HG02588 (cell line): Measurements from ENCODE around the gene TAF4.

Experiments used
- ATAC-seq: cut with Tn5 transposase; IDR thresholded peaks from one replicate; pipeline ENCODE4 v1.9.1; 2021; ENCODE audit warnings: mild to moderate bottlenecking, moderate library complexity; ENCODE audit not compliant: unreplicated experiment

The TAF4 gene

DNA sequence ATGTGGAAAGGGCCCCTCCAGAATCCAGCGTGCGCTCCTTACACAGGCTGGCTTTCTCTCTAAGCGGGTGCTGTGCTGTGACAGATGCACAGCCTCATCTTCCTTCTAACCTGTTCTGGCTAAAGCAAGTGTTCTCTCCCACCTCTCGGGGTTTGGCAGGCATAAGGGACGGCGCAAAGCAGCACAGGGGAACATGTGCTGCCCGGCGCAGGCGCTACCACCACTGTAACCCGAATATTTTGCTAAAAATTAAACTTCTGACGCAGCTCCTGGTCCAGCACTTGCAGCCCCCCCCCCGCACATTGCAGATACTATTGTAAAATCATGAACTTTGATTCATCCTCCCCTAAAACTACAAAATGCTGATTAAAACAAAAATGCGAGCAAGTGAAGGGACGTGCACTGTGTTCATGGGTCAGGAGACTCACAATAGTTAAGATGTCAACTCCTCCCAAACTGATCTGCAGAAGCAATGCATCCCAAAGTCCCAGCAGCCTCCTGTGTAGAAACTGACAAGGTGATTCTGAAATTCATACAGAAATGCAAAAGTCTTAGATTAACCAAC is 43.0 kb downstream of the TAF4 start:
- ATAC-seq, result no peak

DNA sequence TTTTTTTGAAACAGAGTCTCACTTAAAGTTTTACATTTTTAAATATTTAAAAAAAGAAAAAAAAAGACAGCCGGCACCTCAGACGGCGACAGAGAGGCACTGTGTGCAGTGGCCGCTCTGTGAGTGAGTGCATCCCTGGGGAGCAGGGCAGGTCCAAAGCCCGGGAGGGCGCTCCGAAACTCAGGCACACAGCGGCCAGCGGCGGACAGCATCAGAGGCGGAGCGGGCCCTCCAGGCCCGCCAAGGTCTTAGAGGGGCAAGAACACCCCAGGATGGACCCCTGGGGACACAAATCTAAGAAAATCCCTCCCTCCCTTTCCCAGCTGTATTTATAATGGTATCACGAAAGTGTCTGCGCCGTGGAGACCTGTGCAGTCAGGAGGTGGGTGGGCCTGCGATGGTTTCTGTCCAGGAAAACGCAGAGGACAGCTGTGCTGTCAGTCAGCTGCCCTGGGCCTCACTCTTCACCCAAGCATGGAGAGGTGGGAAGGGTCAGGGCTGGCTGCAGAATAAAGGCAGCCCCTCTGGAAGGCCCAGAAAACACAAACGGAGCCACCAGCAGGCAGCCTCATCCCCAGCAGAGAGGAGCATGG is 43.8 kb downstream of the TAF4 start:
- ATAC-seq, result no peak

DNA sequence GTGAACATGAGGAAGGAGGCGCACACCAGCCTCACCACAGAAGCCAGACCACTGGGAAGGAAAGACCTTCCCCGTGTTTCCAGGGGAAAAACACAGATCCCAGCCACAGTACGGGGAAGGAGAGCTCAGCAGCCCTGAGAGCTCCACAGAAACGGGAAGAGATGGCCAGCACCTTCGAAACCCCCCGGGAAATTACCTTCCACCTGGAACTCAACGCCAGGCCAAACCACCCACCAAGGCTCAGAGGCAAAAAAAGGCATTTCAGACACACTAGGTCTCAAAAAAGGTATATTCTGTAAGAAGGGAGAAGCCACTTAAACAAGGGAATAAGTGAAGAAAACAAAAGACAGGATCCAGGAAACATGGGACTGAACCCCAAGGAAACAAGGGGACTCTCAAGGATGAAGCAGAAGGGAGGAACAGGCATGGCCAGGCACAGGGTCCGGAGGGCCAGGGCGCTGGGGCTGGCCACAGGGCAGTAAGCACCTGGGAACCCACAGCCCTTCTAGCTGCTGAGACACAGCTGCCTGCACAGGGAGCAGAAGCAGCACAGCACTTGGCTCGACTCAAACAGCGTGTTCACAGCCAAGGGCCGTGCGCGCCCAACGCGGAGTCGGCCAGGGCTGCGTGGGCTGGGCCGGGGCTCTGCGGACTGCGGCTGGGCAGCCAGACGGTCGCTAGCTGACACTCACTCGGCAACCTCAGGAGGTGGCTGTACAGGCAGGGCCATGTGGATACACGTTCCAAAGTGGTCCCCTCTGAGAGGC is 44.6 kb downstream of the TAF4 start:
- ATAC-seq, result no peak

DNA sequence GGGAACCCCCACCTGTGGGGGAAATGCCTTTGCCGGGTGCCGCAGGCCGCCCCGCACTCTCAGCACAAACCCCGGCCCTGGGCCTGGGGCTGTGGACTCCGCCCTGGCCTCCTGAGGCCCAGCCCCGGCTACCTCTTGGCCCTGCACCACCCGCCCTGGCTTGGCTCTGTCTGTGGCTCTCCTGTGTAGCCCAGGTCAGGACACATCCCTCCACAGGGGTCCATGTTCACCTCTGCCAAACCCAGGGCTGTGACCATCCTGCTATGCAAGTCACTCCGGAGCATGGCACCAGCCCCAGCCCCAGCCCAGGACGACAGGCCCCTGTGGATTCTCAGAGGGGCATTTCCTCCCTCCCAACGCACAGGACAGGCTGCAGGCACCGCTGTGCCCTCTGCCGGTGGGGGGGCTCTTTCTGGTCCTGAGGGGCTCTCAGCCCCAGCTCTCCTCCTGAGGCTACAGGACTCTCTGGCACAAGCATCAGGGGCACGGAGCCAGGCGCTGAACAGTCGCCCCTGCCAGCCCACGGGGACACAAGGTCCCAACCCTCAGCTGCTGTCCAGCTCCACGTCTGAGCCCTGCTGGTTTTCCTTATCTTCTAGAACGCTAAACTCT is 45.7 kb downstream of the TAF4 start:
- no peak for ATAC-seq

DNA sequence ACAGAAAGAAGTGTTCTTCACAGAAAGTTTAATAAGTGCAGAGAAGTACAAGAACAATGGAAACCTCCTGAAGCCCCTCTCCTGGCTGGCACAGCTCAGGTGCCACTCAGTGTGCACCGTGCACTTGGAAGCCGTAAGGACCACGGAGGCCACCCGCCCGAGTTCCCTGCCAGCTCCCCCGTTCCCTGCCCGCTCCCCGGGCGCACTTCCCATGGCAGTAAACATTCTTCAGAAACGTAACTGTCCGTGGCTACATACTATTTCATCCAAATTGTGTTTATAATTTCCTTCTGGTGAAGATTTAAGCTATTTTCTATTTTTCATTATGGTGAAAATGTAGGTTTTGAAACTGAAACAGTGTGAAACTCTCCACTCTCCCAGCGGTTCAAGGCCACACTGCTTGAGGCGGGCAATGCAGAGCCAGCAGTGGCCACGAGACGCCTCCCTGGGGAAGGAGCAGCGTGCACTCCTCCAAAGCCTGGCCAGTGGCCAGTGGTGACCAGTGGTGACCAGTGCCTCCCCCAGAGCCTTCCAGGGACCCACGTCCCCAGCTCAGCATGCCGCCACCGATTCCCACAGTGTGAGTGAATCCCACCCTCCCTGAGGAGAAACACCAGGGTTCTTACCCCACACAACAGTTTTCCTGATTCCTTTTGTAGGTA is 46.4 kb downstream of the TAF4 start:
- no peak for ATAC-seq

DNA sequence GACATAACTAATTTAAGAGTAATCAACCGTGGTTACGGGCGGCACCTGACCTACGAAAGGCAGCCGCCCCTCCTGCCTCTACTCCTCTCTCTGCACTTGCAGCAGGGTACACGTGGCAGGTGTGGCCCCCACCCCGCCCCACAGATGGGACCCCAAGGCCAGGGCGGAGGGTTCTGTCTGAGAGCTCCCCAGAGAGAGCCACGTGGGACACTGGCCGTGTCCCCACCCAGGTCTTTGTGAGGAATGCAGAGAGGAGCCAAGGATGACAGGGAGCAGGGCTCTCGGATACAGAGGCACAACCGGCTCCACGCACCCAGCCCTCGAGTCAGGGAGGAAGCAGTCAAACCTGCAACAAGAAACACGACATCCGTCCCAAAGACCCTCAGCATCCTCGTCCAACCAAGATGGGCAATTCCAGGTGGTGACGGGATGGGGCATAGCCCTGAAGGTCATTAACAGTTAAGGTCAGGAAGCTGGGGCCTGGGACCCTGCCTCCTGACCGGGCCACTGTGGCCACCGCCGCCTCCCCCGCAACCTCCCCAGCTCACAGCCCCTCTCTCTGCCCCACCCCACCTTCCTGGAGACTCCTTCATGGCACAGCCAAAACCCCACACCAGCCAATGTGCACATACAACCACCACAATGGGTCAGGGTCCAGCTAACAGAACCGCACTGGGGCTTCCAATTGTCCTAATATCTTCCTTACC is 47.1 kb downstream of the TAF4 start:
- no peak for ATAC-seq

DNA sequence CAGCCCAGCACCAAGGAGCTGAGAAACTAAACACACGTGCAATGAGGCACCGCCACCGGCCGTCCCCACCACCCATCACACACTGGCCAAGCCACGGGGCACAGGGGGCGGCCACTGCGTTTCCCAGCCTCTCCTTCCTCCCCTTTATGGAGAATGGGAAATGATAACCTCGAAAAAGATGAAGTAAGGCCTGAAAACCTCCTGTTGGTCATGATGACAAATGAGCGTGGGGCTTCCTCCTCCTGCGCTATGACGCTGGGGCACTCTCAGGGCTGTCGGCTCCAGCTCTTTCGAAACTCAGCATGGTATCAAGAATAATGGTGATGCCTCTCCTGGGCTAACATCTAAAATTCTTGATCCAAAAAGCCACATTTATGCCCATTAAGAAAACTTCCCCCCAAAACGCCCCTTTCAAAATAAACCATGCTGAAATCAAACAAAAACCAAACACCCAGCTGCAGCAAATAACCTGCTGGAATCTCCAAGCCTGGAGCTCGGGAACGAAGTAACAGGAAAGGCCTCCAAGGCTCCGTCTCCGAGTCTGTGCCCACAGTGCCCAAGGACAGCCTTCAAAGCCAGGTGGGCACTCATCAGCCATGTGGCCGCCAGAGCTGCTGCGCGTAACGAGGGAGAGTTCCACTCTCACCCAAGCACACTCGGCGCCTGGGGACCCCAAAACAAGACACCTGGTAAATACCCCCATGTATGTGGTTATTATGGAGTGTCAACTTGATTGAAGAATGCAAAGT is 50.0 kb downstream of the TAF4 start:
- ATAC-seq, result no peak

DNA sequence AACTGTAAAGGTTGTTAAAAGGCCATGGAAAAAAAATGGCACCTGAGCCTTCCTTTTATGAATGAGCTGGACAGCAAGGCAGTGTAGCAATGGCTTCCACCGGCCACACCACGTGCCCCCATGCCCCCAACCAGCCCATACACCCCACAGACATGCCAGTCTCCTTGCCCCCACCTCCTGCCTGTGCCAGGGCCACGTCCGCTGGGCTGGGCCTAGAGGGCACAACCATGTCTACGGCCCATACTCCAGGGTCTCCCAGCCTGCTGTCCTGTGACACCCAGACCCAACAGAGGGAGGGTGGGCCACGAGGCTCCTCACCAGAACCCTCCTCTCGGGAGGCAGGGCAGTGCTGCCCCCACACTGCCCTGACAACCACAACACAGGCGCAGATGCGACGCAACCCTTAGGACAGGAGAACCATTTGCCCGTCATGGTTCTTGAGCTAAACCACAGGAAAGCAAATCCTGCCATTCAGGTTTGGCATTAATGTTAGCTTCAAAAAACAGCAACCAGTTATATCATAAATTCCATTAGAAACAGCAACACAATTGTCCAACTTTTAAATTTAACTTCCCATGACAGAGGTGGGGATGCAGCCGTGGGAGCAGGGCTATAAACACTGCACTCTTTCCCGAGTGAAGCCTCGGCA is 50.7 kb downstream of the TAF4 start:
- ATAC-seq, result no peak

DNA sequence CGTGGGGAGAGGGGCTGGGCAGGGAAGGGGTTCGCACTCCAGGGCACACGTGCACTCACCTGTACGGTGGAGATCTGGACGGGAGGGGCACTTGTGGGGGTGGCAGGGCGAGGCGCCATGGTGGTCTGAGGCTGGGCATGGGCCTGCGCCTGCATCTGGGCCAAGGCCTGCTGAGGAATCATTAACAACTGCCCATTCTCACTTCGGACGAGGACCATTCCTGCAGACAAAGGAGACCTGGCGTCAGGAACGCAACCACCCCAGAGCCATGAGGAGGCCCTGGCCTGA is 51.2 kb downstream of the TAF4 start:
- no peak for ATAC-seq

DNA sequence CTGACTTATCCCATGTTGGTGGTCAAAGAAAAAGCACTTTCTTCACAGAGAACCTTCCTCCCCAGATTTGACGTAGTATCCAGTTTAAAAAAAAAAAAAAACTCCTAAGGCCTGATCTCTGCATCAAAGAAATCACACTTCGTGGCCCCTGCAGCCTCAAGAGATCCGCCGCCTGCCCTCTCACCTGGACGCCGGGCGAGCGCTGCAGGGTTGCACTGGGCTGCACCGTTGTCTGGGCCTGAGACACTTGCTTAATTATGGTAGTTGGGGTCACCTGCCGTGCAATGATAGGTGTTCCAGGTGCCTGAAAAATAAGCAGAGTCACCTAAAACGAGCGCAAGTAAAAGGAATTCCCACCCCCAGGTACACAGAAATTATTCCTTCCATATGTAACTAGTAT is 53.0 kb downstream of the TAF4 start:
- no peak for ATAC-seq

DNA sequence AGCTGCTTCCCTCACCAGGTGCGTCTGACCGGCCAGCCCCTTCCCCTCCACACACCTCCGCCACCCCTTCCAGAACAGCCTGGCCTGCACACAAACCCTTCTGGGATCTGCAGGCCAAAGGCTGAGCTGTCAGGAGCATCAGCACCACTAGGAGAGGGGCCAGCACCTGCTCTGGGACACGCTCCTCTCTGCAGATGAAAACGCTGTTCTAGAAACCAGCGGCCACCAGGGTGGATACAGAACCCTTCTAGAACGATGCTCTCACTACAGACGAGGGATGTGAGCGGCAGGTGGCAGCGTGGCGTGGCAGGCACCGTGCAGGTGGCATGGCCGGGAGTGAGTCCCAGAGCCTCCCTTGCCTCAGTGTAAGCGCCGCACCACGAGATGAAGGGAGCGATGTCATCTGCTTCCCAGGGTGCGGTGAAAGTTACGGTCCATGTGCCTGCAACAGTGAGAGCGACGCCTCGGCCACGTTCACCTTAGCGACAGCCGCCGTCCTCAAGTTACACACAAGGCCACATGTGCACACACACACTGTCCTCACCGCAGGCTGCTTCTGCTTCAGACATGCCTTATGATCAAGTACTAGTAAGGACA is 53.6 kb downstream of the TAF4 start:
- ATAC-seq, result no peak

DNA sequence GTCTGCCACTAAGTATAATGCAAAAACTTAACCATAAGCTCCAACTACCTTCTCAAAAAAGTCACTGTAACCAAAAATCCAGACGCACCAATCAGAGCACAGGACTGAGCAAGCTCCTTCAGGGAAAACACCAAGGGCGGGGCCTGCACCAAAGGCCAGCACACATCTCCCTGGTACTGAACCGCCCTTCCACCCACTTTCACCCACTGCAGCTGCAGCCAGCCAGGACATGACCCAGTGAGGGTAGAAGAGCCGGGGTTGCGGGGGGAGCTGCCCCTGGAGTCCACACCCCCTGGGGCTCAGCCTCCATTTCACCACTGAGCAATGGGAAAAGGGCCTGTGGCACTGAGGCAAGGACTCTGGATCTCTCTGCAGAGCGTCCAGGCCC is 54.3 kb downstream of the TAF4 start:
- no peak for ATAC-seq

DNA sequence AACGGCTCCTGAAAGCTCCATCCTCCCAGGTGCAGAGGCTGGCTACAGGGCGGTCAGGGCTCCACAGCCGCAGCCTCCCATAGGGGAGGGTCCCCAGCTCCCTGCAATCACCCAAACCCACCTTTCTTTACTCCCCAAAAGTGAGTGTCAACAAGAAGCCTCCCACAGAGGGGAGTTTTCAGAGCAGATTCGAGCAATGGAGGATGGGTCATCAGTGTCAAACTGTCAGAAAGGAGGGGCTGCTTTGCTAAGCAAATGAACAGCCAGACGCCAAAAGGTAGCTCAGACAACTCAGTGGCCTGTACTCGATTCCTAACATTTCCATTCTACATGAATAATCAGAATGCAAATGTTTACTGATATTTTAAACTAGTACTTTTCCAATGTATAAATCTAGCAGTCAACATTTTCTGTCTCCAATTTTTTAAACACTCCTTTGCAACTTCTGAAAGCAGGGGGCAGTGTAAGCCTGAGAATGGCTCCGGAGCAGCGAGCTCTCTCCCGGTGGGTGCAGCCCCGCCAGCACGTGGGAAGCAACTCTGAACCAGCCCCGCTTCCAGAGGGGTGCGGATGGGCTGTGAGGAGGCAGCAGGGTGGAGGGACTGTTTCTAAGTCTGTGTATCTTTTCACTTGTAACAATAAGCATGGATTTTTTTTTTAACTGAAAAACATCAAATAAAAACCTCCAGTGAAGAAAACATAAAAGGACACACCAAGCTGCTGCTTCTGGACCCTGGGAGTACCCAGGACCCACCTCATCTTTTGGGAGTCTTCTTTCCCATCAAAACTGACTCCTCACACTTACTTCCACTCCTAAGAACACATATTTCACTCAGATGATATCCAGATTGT is 54.9 kb downstream of the TAF4 start:
- ATAC-seq, result no peak

DNA sequence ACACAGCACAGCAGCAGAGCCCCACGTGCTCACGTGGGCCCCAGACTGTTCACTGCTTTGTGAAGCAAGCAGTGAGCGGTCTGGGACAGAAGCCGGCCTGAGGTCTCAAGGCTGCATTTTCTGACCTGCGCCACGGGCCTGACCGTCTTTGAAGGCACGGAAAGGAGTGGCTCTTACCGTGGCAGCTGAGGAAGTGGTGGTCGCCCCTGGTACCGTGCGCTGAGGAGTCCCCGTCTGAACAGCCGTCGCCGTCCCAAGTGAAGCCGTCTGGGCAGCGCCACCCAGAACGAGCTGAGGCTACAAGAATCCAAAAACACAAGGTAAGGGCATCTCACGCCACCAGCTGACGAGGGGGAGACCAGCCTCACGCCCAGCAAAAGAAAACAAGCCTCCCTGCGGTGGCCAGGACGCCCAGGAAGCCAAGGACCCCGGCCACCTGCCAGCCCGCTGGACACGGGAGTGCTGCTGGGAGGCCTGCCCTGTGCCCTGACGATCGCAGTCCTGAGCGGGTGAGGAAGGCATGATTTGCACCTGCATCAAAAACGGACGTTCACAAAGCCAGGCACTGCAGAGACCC is 55.7 kb downstream of the TAF4 start:
- ATAC-seq, result no peak

DNA sequence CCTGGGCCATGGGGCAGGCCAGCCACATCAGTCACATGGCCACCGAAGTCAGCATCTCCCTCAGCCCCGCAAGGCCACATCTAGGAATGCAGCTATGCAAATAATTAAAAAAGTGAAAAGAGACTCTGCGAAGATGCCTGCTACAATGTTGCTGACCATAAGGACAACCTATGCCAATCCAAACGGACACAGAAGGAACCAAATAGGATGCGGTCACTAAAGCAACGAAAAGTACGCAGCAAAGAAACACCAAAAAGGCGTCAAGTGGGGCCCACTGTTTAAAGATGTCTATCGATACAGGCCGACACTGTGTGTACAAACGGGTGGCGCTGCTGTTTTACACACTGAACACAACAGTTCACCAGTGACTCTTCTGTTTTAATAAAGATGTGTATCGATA is 56.4 kb downstream of the TAF4 start:
- ATAC-seq, result no peak

DNA sequence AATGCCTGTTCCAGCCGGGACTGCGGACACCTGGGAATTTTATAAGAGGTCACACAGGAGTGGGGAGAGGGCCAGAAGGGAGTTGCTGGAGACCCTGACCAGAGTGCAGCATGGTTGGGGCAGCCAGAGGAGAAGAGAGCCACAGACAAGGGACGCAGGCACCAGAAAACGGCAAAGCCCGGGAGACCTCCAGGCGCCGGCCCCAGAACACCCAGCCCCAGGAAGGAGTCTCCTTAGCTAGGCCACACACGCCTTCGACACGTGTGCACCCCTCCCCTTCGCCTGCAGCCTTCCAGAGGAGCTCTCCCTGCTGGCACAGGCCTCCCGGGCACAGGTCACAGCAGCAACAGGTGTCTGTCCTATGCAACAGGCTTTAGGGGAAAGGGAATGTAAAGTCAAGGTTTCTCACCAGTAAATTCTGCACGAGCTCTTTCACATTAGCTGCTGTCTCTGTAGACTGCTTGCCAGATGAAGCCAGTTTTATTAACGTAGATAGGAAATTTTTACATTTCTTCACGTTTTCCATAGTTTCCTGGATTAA is 57.0 kb downstream of the TAF4 start:
- no peak for ATAC-seq

DNA sequence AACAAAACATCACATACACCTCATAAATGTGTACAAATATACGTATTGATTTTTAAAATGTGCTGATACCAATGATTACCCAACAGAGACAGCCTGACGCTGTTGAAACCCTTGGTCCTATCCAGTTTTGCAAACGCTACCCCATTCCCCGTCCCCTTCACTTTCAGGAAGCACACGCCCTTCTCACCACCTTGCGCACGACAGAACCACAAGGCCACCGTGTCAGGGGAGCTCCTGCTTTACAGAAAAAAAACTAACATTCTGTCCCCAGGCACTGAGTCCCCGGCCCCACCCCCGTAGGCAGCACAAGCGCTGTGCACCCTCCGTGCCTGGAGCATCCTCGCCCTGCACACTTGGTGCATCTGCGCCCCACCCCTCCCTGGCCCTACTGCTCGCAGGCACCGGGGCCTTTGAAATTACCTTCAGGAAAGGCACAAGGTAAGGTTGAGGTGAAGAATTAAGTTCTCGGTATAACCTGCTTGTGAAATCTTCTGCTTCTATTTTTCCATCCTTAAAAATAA is 58.5 kb downstream of the TAF4 start:
- ATAC-seq, result no peak

DNA sequence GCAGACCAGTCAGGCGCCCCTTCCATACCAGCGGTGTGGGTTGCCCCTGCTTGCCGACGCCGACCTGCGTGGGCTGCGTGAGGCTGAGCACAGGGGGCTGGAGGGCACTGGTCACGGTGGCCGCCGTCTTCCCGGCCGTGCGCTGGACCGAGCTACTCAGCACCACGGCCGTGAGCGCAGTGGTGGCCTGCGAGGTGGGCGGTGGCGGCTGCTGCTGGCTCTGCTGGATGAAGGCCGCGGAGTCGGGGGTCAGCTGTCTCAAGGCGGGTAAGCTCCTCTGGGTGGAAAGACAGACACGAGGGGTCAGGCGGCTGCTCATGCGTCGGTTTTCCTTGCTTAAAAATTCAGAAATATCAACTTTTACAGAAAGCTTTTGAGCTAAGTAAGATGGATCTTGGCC is 59.2 kb downstream of the TAF4 start:
- no peak for ATAC-seq
